Stomach (tissue), 9 donors: Measurements from ENCODE around the gene ELMOD1. TPM values are rescaled to one million over a fixed set of nuclear protein-coding genes. Genes with fewer than 3 reads are reported as not detected.

Experiments
- DNase-seq, 2 donors: peaks; one replicate each; pipeline versions ENCODE4 v3.0.0 to v3.0.0-alpha.2; 2013 to 2019
- H3K27ac ChIP-seq, 5 donors: fragments of 200-600 bp in 4 of 5; sonication (generic) in 4 of 5; one replicate each; pipeline ENCODE4 v1.5.1; 2013 to 2019; ENCODE audit warnings: mild to moderate bottlenecking in 1 of 5, moderate library complexity in 1 of 5
- H3K27me3 ChIP-seq, 3 donors: fragments of 200-600 bp; sonication (generic); one replicate each; pipeline ENCODE4 v1.5.1; 2017 to 2019; ENCODE audit warnings: mixed run types in 1 of 3
- H3K36me3 ChIP-seq, 4 donors: fragments of 200-600 bp; sonication (generic); 1 replicate in 3 of 4; 2 replicates in 1 of 4; pipeline ENCODE4 v1.5.1; 2016 to 2019
- H3K4me1 ChIP-seq, 4 donors: fragments of 200-600 bp; sonication (generic); one replicate each; pipeline ENCODE4 v1.5.1; 2016 to 2019
- H3K4me3 ChIP-seq, 4 donors: fragments of 200-600 bp; sonication (generic) in 3 of 4; one replicate each; pipeline ENCODE4 v1.5.1; 2016 to 2019; ENCODE audit warnings: mild to moderate bottlenecking in 1 of 4
- H3K9me3 ChIP-seq, 4 donors: fragments of 200-600 bp; sonication (generic); one replicate each; pipeline ENCODE4 v1.5.1; 2016 to 2019
- CTCF ChIP-seq, 7 experiments: fragments of 450-650 bp in 4 of 7; fragments of 200-600 bp in 3 of 7; sonication (generic) in 3 of 7; IDR thresholded peaks; one replicate each; pipeline ENCODE4 v1.5.1; 2016 to 2019; ENCODE audit warnings: antibody characterized with exemption in 7 of 7, control low read depth in 2 of 7, mild to moderate bottlenecking in 1 of 7
- EP300 ChIP-seq: sonication (generic); formaldehyde crosslinking; IDR thresholded peaks from one replicate; pipeline ENCODE4 v1.6.1; 2017; ENCODE audit warnings: antibody characterized with exemption
- POLR2A ChIP-seq, 4 donors: fragments of 450-650 bp; IDR thresholded peaks; one replicate each; pipeline ENCODE4 v1.6.1; 2016; ENCODE audit warnings: antibody characterized with exemption in 4 of 4, control low read depth in 2 of 4, mild to moderate bottlenecking in 1 of 4, moderate library complexity in 1 of 4
- POLR2AphosphoS5 ChIP-seq, 3 donors: sonication (generic); formaldehyde crosslinking; IDR thresholded peaks; one replicate each; pipeline ENCODE4 v1.6.1; 2016; ENCODE audit warnings: antibody characterized with exemption in 3 of 3
- WGBS, 5 donors: extraction: QIAGEN DNeasy Blood & Tissue Kit in 3 of 5; methylation state at CpG; one replicate each; pipeline versions ENCODE4 v1.1.5 to v1.1.7; 2013 to 2018; 5-methylcytosine and 5-hydroxymethylcytosine counted together
- intact Hi-C: fragments of 100-400 bp; cut with DNase I; formaldehyde crosslinking; loops from one replicate; pipeline ENCODE4 v1.15.1; 2023; ENCODE audit warnings: low total_unique reads
- polyA plus RNA-seq, 3 donors: library from polyadenylated mRNA; stranded (reverse); fragments of 200-250 nt; gene quantifications; one replicate each; pipeline ENCODE4 v1.2.3, GENCODE V29; 2013
- total RNA-seq, 5 donors: library from RNA; depleted of rRNA; stranded (reverse); fragments of >200 nt; gene quantifications; one replicate each; pipeline versions ENCODE4 v1.1.0 to v1.2.3, GENCODE V29; 2014 to 2016
- donor health status: healthy with polysubstance abuse.
- donor health status: Bipolar disorder and iron deficiency.
- donor health status: healthy.

ELMOD1 gene
- total and polyA plus RNA-seq, 8 donors = 0.15 to 1.1 (median 0.31) TPM; not detected in 5

DNA sequence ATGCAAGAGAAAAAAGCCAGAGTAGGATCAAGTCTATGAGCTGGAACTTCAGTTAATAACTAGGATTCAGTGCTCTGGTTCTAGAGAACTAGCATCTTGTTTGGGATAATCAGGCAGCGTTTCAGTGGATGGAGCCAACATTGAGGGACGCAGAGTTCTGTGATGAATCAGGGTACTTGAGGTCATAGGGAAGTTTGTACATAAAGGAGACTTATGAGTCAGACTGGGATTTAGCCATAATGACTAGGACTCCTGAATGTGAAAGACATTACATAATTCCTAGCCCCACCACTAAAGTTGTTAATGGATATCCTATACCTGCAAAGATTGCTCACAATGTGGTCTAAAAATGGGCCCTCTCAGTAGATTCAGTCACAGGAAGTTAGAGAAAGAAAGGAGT, 114.1 kb downstream of the ELMOD1 start:
- Histone ChIP-seq H3K9me3 (no peaks in the 10 kb centered on the region), H3K27me3 (peaks cover 0 to 4% (median 0%) of the 10 kb centered on the region in 3 donors), H3K4me1 (no peaks in the 10 kb centered on the region), H3K27ac (no peak overlapping the region), H3K4me3 (no peak overlapping the region), H3K36me3 (no peaks in the 10 kb centered on the region)
- intact Hi-C loops = no loop called here
- WGBS, 5 donors = 59 to 86% (median 79%) methylated on average over 2 of the region's 2 CpGs
- peak in 1 of 3 donors; percentile 8 for TF ChIP-seq POLR2AphosphoS5 (IDR thresholded peaks at IDR 0.05)
- no peak for TF ChIP-seq POLR2A (IDR thresholded peaks at IDR 0.05)
- DNase-seq = no peak

DNA sequence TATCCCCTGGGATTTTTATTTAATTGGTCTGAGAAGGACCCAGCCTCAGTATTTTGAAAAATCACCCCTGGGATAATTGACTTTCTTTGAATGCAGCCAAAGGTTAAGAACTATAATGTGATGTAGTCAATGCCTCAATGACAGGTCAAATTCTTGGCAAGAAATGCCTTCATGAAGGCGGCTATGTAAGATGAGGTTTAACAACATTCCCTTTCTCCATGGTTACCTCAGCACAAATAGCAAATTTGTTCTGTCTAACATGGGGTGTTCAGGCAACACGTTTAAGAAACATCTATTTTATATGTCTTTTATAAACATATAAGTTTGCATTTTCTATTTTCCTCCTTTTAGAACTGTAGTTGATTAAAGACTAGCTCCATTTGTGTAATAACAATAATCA, 115.6 kb downstream of the ELMOD1 start:
- TF ChIP-seq CTCF (IDR thresholded peaks at IDR 0.05) (no peak), EP300 (no peak), POLR2A (IDR thresholded peaks at IDR 0.05) (no peak), POLR2AphosphoS5 (IDR thresholded peaks at IDR 0.05) (no peak)
- WGBS, 5 donors = 40 to 55% (median 43%) methylated on average over 2 of the region's 2 CpGs
- peaks cover 0 to under 1% (median 0%) of the 10 kb centered on the region in 3 donors for H3K27me3 ChIP-seq
- intact Hi-C loops = no loop called here
- H3K36me3 ChIP-seq = no peaks in the 10 kb centered on the region
- H3K4me1 ChIP-seq = no peaks in the 10 kb centered on the region
- DNase-seq = no peak
- H3K27ac ChIP-seq = no peak overlapping the region
- no peaks in the 10 kb centered on the region for H3K9me3 ChIP-seq
- no peak overlapping the region for H3K4me3 ChIP-seq

DNA sequence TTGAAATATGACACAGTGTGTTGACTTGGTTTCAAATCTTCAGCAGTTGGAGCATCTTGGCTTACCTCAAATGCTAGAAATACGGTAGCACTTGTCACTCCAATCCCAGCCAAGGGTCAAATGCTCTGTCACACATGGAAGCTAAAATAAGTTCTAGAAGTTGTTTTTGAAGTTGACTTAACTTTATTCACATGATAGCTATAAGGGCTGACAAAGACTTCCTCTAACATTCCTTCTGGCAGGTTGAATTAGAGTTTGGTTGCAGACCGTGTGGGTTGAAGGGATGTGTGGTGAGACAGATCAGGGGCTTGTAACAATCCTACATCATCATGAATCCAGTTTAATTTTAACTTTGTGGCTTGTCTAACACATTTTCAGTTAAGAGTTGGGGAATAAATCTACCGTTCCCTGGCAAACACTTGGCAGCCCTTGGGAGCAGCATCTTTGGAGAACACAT, 116.3 kb downstream of the ELMOD1 start:
- Histone ChIP-seq H3K36me3 (no peaks in the 10 kb centered on the region), H3K9me3 (no peaks in the 10 kb centered on the region), H3K27ac (no peak overlapping the region), H3K27me3 (no peaks in the 10 kb centered on the region), H3K4me3 (no peak overlapping the region), H3K4me1 (no peaks in the 10 kb centered on the region)
- no peak for TF ChIP-seq POLR2A (IDR thresholded peaks at IDR 0.05)
- no peak for TF ChIP-seq EP300
- WGBS, 5 donors = 72 to 82% (median 80%) methylated on average over 3 of the region's 3 CpGs
- no peak for DNase-seq
- intact Hi-C loops = no loop called here

- Histone ChIP-seq H3K9me3 (no peaks in the 10 kb centered on the region), H3K4me3 (no peak overlapping the region), H3K27ac (no peak overlapping the region), H3K36me3 (no peaks in the 10 kb centered on the region), H3K27me3 (no peaks in the 10 kb centered on the region), H3K4me1 (no peaks in the 10 kb centered on the region)
- intact Hi-C loops = no loop called here
- 34 to 53% (median 40%) methylated on average over 4 of the region's 4 CpGs for WGBS, 5 donors
- no peak for DNase-seq
- no peak for TF ChIP-seq CTCF (IDR thresholded peaks at IDR 0.05)
- no peak for TF ChIP-seq POLR2A (IDR thresholded peaks at IDR 0.05)
- TF ChIP-seq EP300 = no peak
- no peak for TF ChIP-seq POLR2AphosphoS5 (IDR thresholded peaks at IDR 0.05)
These were observed 116.9 kb downstream of the ELMOD1 start for GRCh38 chr11:107707807-107708206.

GRCh38 chr11:107708792-107709191, 117.8 kb downstream of the ELMOD1 start:
- Histone ChIP-seq H3K36me3 (no peaks in the 10 kb centered on the region), H3K27ac (no peak overlapping the region), H3K27me3 (no peaks in the 10 kb centered on the region), H3K4me1 (no peaks in the 10 kb centered on the region), H3K9me3 (no peaks in the 10 kb centered on the region), H3K4me3 (no peak overlapping the region)
- DNase-seq = no peak
- 75 to 87% (median 85%) methylated on average over 3 of the region's 3 CpGs for WGBS, 5 donors
- no peak for TF ChIP-seq POLR2AphosphoS5 (IDR thresholded peaks at IDR 0.05)
- intact Hi-C loops = no loop called here

DNA sequence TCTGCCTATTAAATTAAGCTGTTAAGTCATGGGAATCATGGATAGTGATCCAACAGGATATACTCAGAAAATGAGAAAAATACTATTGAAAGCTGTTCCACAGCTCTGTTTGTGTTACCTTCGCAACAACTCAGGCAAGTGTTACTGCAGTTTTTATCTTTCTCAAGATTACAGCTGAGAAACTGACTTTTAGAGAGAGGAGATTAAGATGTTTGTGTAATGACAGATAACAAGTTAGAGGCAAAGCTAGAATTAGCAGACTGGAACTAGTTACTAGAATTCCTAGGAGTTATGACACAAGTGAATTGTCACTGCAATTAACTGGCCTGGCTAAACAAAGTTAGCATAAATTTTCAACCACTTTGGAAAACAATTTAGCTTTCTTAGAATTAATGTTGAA, 119.4 kb downstream of the ELMOD1 start:
- no peaks in the 10 kb centered on the region for H3K4me1 ChIP-seq
- TF ChIP-seq POLR2A (IDR thresholded peaks at IDR 0.05) = no peak
- no peak for TF ChIP-seq CTCF (IDR thresholded peaks at IDR 0.05)
- no peak for TF ChIP-seq EP300
- TF ChIP-seq POLR2AphosphoS5 (IDR thresholded peaks at IDR 0.05) = no peak
- intact Hi-C loops = no loop called here
- no peak for DNase-seq
- H3K9me3 ChIP-seq = no peaks in the 10 kb centered on the region
- no peaks in the 10 kb centered on the region for H3K36me3 ChIP-seq
- 21 to 56% (median 33%) methylated on average over 1 of the region's 1 CpG for WGBS, 5 donors
- no peaks in the 10 kb centered on the region for H3K27me3 ChIP-seq
- H3K27ac ChIP-seq = no peak overlapping the region
- no peak overlapping the region for H3K4me3 ChIP-seq
